HCT116 (cell line): ENCODE data around the gene NFASC.

Experiments
- CTCF ChIP-seq, 3 experiments: fragments of 200-600 bp in 1 of 3; sonication (generic) in 1 of 3; IDR thresholded peaks in 2 of 3; conservative IDR thresholded peaks in 1 of 3; 2 replicates each; pipeline ENCODE4 v1.5.1; 2012 to 2017; ENCODE audit warnings: low read depth in 2 of 3, low read length in 2 of 3, antibody characterized with exemption in 1 of 3, borderline replicate concordance in 1 of 3, control low read depth in 1 of 3, mild to moderate bottlenecking in 1 of 3, mixed read lengths in 1 of 3, mixed run types in 1 of 3, moderate library complexity in 1 of 3; ENCODE audit not compliant: insufficient read depth in 1 of 3
- EGR1 ChIP-seq: IDR thresholded peaks from 2 replicates; pipeline ENCODE4 v1.6.1; 2012; ENCODE audit warnings: low read depth
- SRF ChIP-seq: IDR thresholded peaks from 2 replicates; pipeline ENCODE4 v1.6.1; 2012; ENCODE audit warnings: low read depth
- TCF7L2 ChIP-seq: IDR thresholded peaks from 2 replicates; pipeline ENCODE4 v1.7.0; 2011; ENCODE audit warnings: borderline replicate concordance, inconsistent platforms; ENCODE audit not compliant: insufficient read depth, insufficient read length; ENCODE audit errors: extremely low read depth

GRCh38 chr1:204979306-204979705, 108.6 kb downstream of the NFASC start:
- no peak for TF ChIP-seq SRF
- TF ChIP-seq EGR1, result no peak
- TF ChIP-seq CTCF (IDR thresholded peaks at IDR 0.05 in 2 of 3, conservative IDR thresholded peaks at IDR 0.05 in 1 of 3; ENCODE audit: borderline replicate concordance in 1 of 3, insufficient read depth in 1 of 3, low read depth in 2 of 3, low read length in 2 of 3), result no peak
- TF ChIP-seq TCF7L2, result no peak
